ENCODE data around the gene RHOBTB3.

DNA sequence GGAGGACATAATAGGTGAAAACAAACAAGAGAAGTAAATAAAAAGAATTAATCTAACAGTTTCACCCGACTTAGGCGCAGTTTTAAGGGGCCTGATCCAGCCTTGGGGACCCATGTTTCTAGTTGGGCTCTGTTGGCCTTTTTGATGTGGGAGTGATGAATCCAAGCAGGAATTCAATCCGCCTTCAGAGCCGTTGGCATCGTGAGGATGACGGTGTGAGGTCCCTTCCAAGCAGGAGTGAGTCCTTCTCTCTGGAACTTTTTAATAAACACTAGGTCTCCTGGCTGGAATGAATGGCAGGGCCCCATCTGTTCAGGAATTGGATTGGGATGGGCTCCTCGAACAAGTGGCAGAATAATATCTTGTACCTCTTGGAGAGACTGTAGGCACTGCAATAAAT, 22.3 kb upstream of the RHOBTB3 start:
- no peak for TF ChIP-seq POLR2A (IDR thresholded peaks at IDR 0.05)
- TF ChIP-seq, protein P1, sequence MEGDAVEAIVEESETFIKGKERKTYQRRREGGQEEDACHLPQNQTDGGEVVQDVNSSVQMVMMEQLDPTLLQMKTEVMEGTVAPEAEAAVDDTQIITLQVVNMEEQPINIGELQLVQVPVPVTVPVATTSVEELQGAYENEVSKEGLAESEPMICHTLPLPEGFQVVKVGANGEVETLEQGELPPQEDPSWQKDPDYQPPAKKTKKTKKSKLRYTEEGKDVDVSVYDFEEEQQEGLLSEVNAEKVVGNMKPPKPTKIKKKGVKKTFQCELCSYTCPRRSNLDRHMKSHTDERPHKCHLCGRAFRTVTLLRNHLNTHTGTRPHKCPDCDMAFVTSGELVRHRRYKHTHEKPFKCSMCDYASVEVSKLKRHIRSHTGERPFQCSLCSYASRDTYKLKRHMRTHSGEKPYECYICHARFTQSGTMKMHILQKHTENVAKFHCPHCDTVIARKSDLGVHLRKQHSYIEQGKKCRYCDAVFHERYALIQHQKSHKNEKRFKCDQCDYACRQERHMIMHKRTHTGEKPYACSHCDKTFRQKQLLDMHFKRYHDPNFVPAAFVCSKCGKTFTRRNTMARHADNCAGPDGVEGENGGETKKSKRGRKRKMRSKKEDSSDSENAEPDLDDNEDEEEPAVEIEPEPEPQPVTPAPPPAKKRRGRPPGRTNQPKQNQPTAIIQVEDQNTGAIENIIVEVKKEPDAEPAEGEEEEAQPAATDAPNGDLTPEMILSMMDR (IDR thresholded peaks at IDR 0.05) = no peak

Data from uterus (tissue), 2 donors.